Lung microvascular endothelial cell (primary cell): ENCODE data around the gene MED29. TPM values are rescaled to one million over a fixed set of nuclear protein-coding genes. Genes with fewer than 3 reads are reported as not detected.

Experiments
- DNase-seq, 2 donors: peaks; one replicate each; pipeline versions ENCODE4 v3.0.0 to v3.0.0-alpha.2; 2010; ENCODE audit warnings: low read depth in 2 of 2
- total RNA-seq: library from RNA; depleted of rRNA; stranded (reverse); fragments of >200 nt; gene quantifications from 2 replicates; pipeline ENCODE4 v1.2.1, GENCODE V29; 2014

MED29 gene
- total RNA-seq, 1 donor from 2014 or later = 13.5 TPM

- no peak for DNase-seq
Measured at GRCh38 chr19:39426170-39426569, 35.0 kb downstream of the MED29 start.

GRCh38 chr19:39427707-39428106, 36.5 kb downstream of the MED29 start:
- DNase-seq = no peak

GRCh38 chr19:39428283-39429112, 37.3 kb downstream of the MED29 start:
- DNase-seq = peak; percentile 51 to 92

GRCh38 chr19:39430675-39431593, 39.8 kb downstream of the MED29 start:
- DNase-seq = peak; percentile 98 to 100

GRCh38 chr19:39432677-39433025, 41.5 kb downstream of the MED29 start:
- no peak for DNase-seq

- DNase-seq = no peak
Measured at GRCh38 chr19:39433480-39434079, 42.4 kb downstream of the MED29 start.

GRCh38 chr19:39434123-39435076, 43.2 kb downstream of the MED29 start:
- peak in 1 of 2 donors; percentile 30 for DNase-seq

- peak; percentile 99 for DNase-seq
Measured at GRCh38 chr19:39435499-39436349, 44.5 kb downstream of the MED29 start, which contains the start of gene RPS16. Gene RPS16, minus strand, starts transcription at chr19:39435949. Its CDS starts 54 bp downstream, at chr19:39435895.

GRCh38 chr19:39436350-39436716, 45.2 kb downstream of the MED29 start:
- DNase-seq = no peak

- no peak for DNase-seq
Measured at GRCh38 chr19:39438270-39438934, 47.2 kb downstream of the MED29 start.

GRCh38 chr19:39444598-39445195, 53.5 kb downstream of the MED29 start:
- peak; percentile 35 to 40 for DNase-seq

GRCh38 chr19:39445196-39446111, 54.3 kb downstream of the MED29 start, which contains the start of gene SUPT5H:
Gene SUPT5H, plus strand, starts transcription at chr19:39445582. Its CDS starts 309 bp downstream, at chr19:39445891.
- peak; percentile 98 to 99 for DNase-seq

- DNase-seq = no peak
Measured at GRCh38 chr19:39446365-39447084, 55.3 kb downstream of the MED29 start.

GRCh38 chr19:39448271-39448670, 57.1 kb downstream of the MED29 start:
- DNase-seq = peak in 1 of 2 donors; percentile 23

GRCh38 chr19:39449116-39449797, 58.1 kb downstream of the MED29 start:
- no peak for DNase-seq
